Left kidney (tissue), 2 donors: ENCODE measurements around the gene ROBO1. TPM values are rescaled to one million over a fixed set of nuclear protein-coding genes. Genes with fewer than 3 reads are reported as not detected.

Experiments used
- DNase-seq: peaks from one replicate; pipeline ENCODE4 v3.0.0-alpha.2; 2013
- polyA plus RNA-seq: library from polyadenylated mRNA; unstranded; fragments of 120-200 nt; gene quantifications from one replicate; pipeline ENCODE4 v1.2.1, GENCODE V29; 2013; ENCODE audit not compliant: insufficient read length

The ROBO1 gene
- polyA plus RNA-seq, 1 donor = 130 TPM

- DNase-seq = no peak
These were observed 929.4 kb downstream of the ROBO1 start for GRCh38 chr3:78838362-78838761.

GRCh38 chr3:78834910-78835309 lies 932.9 kb downstream of the ROBO1 start:
- DNase-seq = no peak

- no peak for DNase-seq
These were observed 935.0 kb downstream of the ROBO1 start for GRCh38 chr3:78832785-78833204.

- no peak for DNase-seq
These were observed 936.3 kb downstream of the ROBO1 start for GRCh38 chr3:78831446-78831972.

- no peak for DNase-seq
These were observed 937.3 kb downstream of the ROBO1 start for GRCh38 chr3:78830470-78830869.

- no peak for DNase-seq
These were observed 940.2 kb downstream of the ROBO1 start for GRCh38 chr3:78827618-78828017.

- DNase-seq = no peak
These were observed 942.0 kb downstream of the ROBO1 start for GRCh38 chr3:78825858-78826215.

GRCh38 chr3:78825118-78825857 lies 942.5 kb downstream of the ROBO1 start:
- no peak for DNase-seq

GRCh38 chr3:78823859-78824258 lies 943.9 kb downstream of the ROBO1 start:
- DNase-seq = no peak

- no peak for DNase-seq
These were observed 944.4 kb downstream of the ROBO1 start for GRCh38 chr3:78823434-78823833.

GRCh38 chr3:78822726-78823125 lies 945.1 kb downstream of the ROBO1 start:
- DNase-seq = no peak

GRCh38 chr3:78820542-78820941 lies 947.3 kb downstream of the ROBO1 start:
- no peak for DNase-seq

- no peak for DNase-seq
These were observed 949.4 kb downstream of the ROBO1 start for GRCh38 chr3:78818161-78818985.

GRCh38 chr3:78814893-78815562 lies 952.8 kb downstream of the ROBO1 start:
- DNase-seq = no peak

GRCh38 chr3:78812166-78812565 lies 955.6 kb downstream of the ROBO1 start:
- DNase-seq = no peak

- no peak for DNase-seq
These were observed 957.8 kb downstream of the ROBO1 start for GRCh38 chr3:78809966-78810365.

- DNase-seq = no peak
These were observed 963.4 kb downstream of the ROBO1 start for GRCh38 chr3:78804251-78805037.

GRCh38 chr3:78802562-78802930 lies 965.3 kb downstream of the ROBO1 start:
- no peak for DNase-seq

GRCh38 chr3:78801926-78802561 lies 965.8 kb downstream of the ROBO1 start:
- DNase-seq = no peak

GRCh38 chr3:78799681-78800080 lies 968.1 kb downstream of the ROBO1 start:
- DNase-seq = no peak

GRCh38 chr3:78798266-78798832 lies 969.4 kb downstream of the ROBO1 start:
- DNase-seq = no peak
